ENCODE data around the gene ARL13B. TPM values are rescaled to one million over a fixed set of nuclear protein-coding genes. Genes with fewer than 3 reads are reported as not detected.
A peak's percentile ranks its signal among the peaks of the same experiment; 100 is the strongest.

The ARL13B gene
- total RNA-seq, 2 experiments from 2014 or later, result 8.0 to 8.3 TPM

GRCh38 chr3:93973131-93974126 lies 6.5 kb upstream of the ARL13B start, which contains the start of gene PROS1:
TSS of gene PROS1 (minus strand) at chr3:93973896. CDS start at chr3:93973749, 147 bp downstream.
- Mint-ChIP-seq H3K9me3 (no peaks in the 10 kb centered on the region), H3K4me1 (ENCODE audit: low read depth) (peaks cover 9% of the 10 kb centered on the region), H3K4me3 (peak within 1 kb of the TSS; percentile 81), H3K36me3 (ENCODE audit: low read depth) (no peaks in the 10 kb centered on the region), H3K27me3 (ENCODE audit: low read depth) (peaks cover 5% of the 10 kb centered on the region), H3K27ac (peak within 1 kb of the TSS; percentile 41)
- intact Hi-C loops (cut with micrococcal nuclease), result no loop called here
- DNase-seq, result peak; percentile 74
- CTCF ChIA-PET, result interaction anchor here (0.6 kb wide), 1 partner anchor 345 kb away, joined by 3 read pairs; no protein-coding TSS in a partner anchor

GRCh38 chr3:93981649-93982048 lies 1.7 kb downstream of the ARL13B start:
- no peak overlapping the region for H3K27ac Mint-ChIP-seq
- peaks cover 12% of the 10 kb centered on the region for H3K4me1 Mint-ChIP-seq (ENCODE audit: low read depth)
- no peaks in the 10 kb centered on the region for H3K27me3 Mint-ChIP-seq (ENCODE audit: low read depth)
- intact Hi-C loops (cut with micrococcal nuclease), result no loop called here
- H3K36me3 Mint-ChIP-seq (ENCODE audit: low read depth), result no peaks in the 10 kb centered on the region
- DNase-seq, result no peak
- H3K4me3 Mint-ChIP-seq, result no peak overlapping the region
- CTCF ChIA-PET, result interaction anchor here (0.8 to 1.2 kb wide), 2 partner anchors 10 to 88 kb away, joined by 3 read pairs; no protein-coding TSS in a partner anchor
- H3K9me3 Mint-ChIP-seq, result no peaks in the 10 kb centered on the region

- DNase-seq, result no peak
- H3K36me3 Mint-ChIP-seq (ENCODE audit: low read depth), result no peaks in the 10 kb centered on the region
- H3K27me3 Mint-ChIP-seq (ENCODE audit: low read depth), result no peaks in the 10 kb centered on the region
- H3K27ac Mint-ChIP-seq, result no peak overlapping the region
- no peaks in the 10 kb centered on the region for H3K9me3 Mint-ChIP-seq
- intact Hi-C loops (cut with micrococcal nuclease), result no loop called here
- CTCF ChIA-PET, result no interaction called here
- no peak overlapping the region for H3K4me3 Mint-ChIP-seq
- peaks cover 12% of the 10 kb centered on the region for H3K4me1 Mint-ChIP-seq (ENCODE audit: low read depth)
These were observed 3.5 kb downstream of the ARL13B start for GRCh38 chr3:93983408-93983807.

- Mint-ChIP-seq H3K27me3 (ENCODE audit: low read depth) (no peaks in the 10 kb centered on the region), H3K36me3 (ENCODE audit: low read depth) (no peaks in the 10 kb centered on the region), H3K4me1 (ENCODE audit: low read depth) (peaks cover 8% of the 10 kb centered on the region), H3K4me3 (no peak overlapping the region), H3K27ac (no peak overlapping the region), H3K9me3 (no peaks in the 10 kb centered on the region)
- DNase-seq, result no peak
- CTCF ChIA-PET, result interaction anchor here (1.5 kb wide), 1 partner anchor 88 kb away, joined by 3 read pairs; no protein-coding TSS in a partner anchor
- intact Hi-C loops (cut with micrococcal nuclease), result no loop called here
These were observed 4.7 kb downstream of the ARL13B start for GRCh38 chr3:93984618-93985017.

- no peak for DNase-seq
- Mint-ChIP-seq H3K36me3 (ENCODE audit: low read depth) (no peaks in the 10 kb centered on the region), H3K27ac (no peak overlapping the region), H3K4me3 (no peak overlapping the region), H3K9me3 (no peaks in the 10 kb centered on the region), H3K4me1 (ENCODE audit: low read depth) (no peaks in the 10 kb centered on the region), H3K27me3 (ENCODE audit: low read depth) (no peaks in the 10 kb centered on the region)
- CTCF ChIA-PET, result interaction anchor here (1.4 kb wide), 1 partner anchor 16 kb away, joined by 4 read pairs; no protein-coding TSS in a partner anchor
- intact Hi-C loops (cut with micrococcal nuclease), result no loop called here
These were observed 8.3 kb downstream of the ARL13B start for GRCh38 chr3:93988283-93988682.

- no peaks in the 10 kb centered on the region for H3K36me3 Mint-ChIP-seq (ENCODE audit: low read depth)
- H3K4me1 Mint-ChIP-seq (ENCODE audit: low read depth), result no peaks in the 10 kb centered on the region
- DNase-seq, result no peak
- intact Hi-C loops (cut with micrococcal nuclease), result no loop called here
- H3K27me3 Mint-ChIP-seq (ENCODE audit: low read depth), result no peaks in the 10 kb centered on the region
- no peak overlapping the region for H3K27ac Mint-ChIP-seq
- H3K4me3 Mint-ChIP-seq, result no peak overlapping the region
- CTCF ChIA-PET, result interaction anchor here (1.4 kb wide), 1 partner anchor 15 kb away, joined by 4 read pairs; no protein-coding TSS in a partner anchor
- no peaks in the 10 kb centered on the region for H3K9me3 Mint-ChIP-seq
These were observed 8.8 kb downstream of the ARL13B start for GRCh38 chr3:93988764-93989163.

- no peaks in the 10 kb centered on the region for H3K27me3 Mint-ChIP-seq (ENCODE audit: low read depth)
- H3K27ac Mint-ChIP-seq, result no peak overlapping the region
- no peaks in the 10 kb centered on the region for H3K9me3 Mint-ChIP-seq
- intact Hi-C loops (cut with micrococcal nuclease), result no loop called here
- H3K4me3 Mint-ChIP-seq, result no peak overlapping the region
- no peak for DNase-seq
- CTCF ChIA-PET, result interaction anchor here (1.4 kb wide), 1 partner anchor 15 kb away, joined by 4 read pairs; no protein-coding TSS in a partner anchor
- H3K4me1 Mint-ChIP-seq (ENCODE audit: low read depth), result peaks cover 2% of the 10 kb centered on the region
- no peaks in the 10 kb centered on the region for H3K36me3 Mint-ChIP-seq (ENCODE audit: low read depth)
These were observed 9.3 kb downstream of the ARL13B start for GRCh38 chr3:93989241-93989640.

- no peak overlapping the region for H3K4me3 Mint-ChIP-seq
- no peak for DNase-seq
- no peaks in the 10 kb centered on the region for H3K36me3 Mint-ChIP-seq (ENCODE audit: low read depth)
- no peaks in the 10 kb centered on the region for H3K27me3 Mint-ChIP-seq (ENCODE audit: low read depth)
- peaks cover 2% of the 10 kb centered on the region for H3K4me1 Mint-ChIP-seq (ENCODE audit: low read depth)
- CTCF ChIA-PET, result no interaction called here
- H3K27ac Mint-ChIP-seq, result no peak overlapping the region
- intact Hi-C loops (cut with micrococcal nuclease), result no loop called here
- no peaks in the 10 kb centered on the region for H3K9me3 Mint-ChIP-seq
These were observed 11.7 kb downstream of the ARL13B start for GRCh38 chr3:93991631-93992030.

GRCh38 chr3:93992207-93992606 lies 12.3 kb downstream of the ARL13B start:
- no peak overlapping the region for H3K4me3 Mint-ChIP-seq
- no peaks in the 10 kb centered on the region for H3K27me3 Mint-ChIP-seq (ENCODE audit: low read depth)
- H3K27ac Mint-ChIP-seq, result no peak overlapping the region
- intact Hi-C loops (cut with micrococcal nuclease), result no loop called here
- H3K4me1 Mint-ChIP-seq (ENCODE audit: low read depth), result peaks cover 2% of the 10 kb centered on the region
- CTCF ChIA-PET, result no interaction called here
- no peaks in the 10 kb centered on the region for H3K36me3 Mint-ChIP-seq (ENCODE audit: low read depth)
- H3K9me3 Mint-ChIP-seq, result no peaks in the 10 kb centered on the region
- no peak for DNase-seq

GRCh38 chr3:93994056-93994455 lies 14.1 kb downstream of the ARL13B start:
- H3K27ac Mint-ChIP-seq, result no peak overlapping the region
- H3K4me1 Mint-ChIP-seq (ENCODE audit: low read depth), result peaks cover 2% of the 10 kb centered on the region
- intact Hi-C loops (cut with micrococcal nuclease), result no loop called here
- no peaks in the 10 kb centered on the region for H3K9me3 Mint-ChIP-seq
- no peak overlapping the region for H3K4me3 Mint-ChIP-seq
- H3K36me3 Mint-ChIP-seq (ENCODE audit: low read depth), result no peaks in the 10 kb centered on the region
- no peak for DNase-seq
- CTCF ChIA-PET, result interaction anchor here (1.0 kb wide), 1 partner anchor 17 kb away, joined by 3 read pairs; no protein-coding TSS in a partner anchor
- no peaks in the 10 kb centered on the region for H3K27me3 Mint-ChIP-seq (ENCODE audit: low read depth)

- CTCF ChIA-PET, result interaction anchor here (3.2 kb wide), 1 partner anchor 68 kb away, joined by 12 read pairs; no protein-coding TSS in a partner anchor
- intact Hi-C loops (cut with micrococcal nuclease), result loop anchor here (5.0 kb wide), 1 partner anchor 246 kb away; no protein-coding TSS in a partner anchor
- Mint-ChIP-seq H3K27ac (no peak overlapping the region), H3K36me3 (ENCODE audit: low read depth) (no peaks in the 10 kb centered on the region), H3K4me1 (ENCODE audit: low read depth) (peaks cover 1% of the 10 kb centered on the region), H3K27me3 (ENCODE audit: low read depth) (no peaks in the 10 kb centered on the region), H3K4me3 (no peak overlapping the region), H3K9me3 (no peaks in the 10 kb centered on the region)
- no peak for DNase-seq
These were observed 21.2 kb downstream of the ARL13B start for GRCh38 chr3:94001191-94001590.

- intact Hi-C loops (cut with micrococcal nuclease), result loop anchor here (5.0 kb wide), 1 partner anchor 245 kb away; no protein-coding TSS in a partner anchor
- Mint-ChIP-seq H3K4me1 (ENCODE audit: low read depth) (peaks cover 1% of the 10 kb centered on the region), H3K27me3 (ENCODE audit: low read depth) (no peaks in the 10 kb centered on the region), H3K36me3 (ENCODE audit: low read depth) (no peaks in the 10 kb centered on the region), H3K27ac (no peak overlapping the region), H3K9me3 (no peaks in the 10 kb centered on the region), H3K4me3 (no peak overlapping the region)
- no peak for DNase-seq
- CTCF ChIA-PET, result interaction anchor here (0.6 to 3.2 kb wide), 4 partner anchors 14 to 68 kb away, joined by 4 to 30 read pairs (median 8); no protein-coding TSS in a partner anchor
These were observed 22.0 kb downstream of the ARL13B start for GRCh38 chr3:94001827-94002495.

Measured in activated naive CD4-positive, alpha-beta T cell treated with anti-CD3 and anti-CD28 coated beads for 36 hours (primary cell).